ENCODE results near the gene MPRIP. TPM values are rescaled to one million over a fixed set of nuclear protein-coding genes. Genes with fewer than 3 reads are reported as not detected.

The MPRIP gene
- total RNA-seq, 1 donor from 2014 or later: 144 TPM

DNA sequence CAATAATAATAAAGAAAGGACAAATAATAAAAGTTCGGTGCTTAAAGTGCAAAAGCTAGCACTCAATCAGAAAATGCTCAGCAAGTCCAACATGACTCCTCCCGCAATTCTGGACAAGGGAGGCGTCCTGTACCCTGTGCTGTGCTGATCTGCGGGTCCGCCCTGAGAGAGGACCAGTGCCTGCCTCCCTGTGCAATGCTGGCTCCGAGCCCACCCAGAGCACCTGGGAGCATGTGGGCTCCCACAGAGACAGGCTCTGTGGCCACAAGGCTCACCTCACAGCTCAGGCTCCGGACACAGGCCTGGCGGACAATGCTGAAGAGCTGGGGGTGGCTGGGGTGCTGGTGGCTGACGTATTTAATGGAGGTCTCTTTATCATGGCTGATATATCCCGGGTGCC is 183.6 kb downstream of the MPRIP start:
- intact Hi-C loops (cut with micrococcal nuclease): no loop called here
- no peaks in the 10 kb centered on the region for H3K4me1 Mint-ChIP-seq (ENCODE audit: low read depth)
- DNase-seq (ENCODE audit: low spot score): no peak
- H3K36me3 Mint-ChIP-seq (ENCODE audit: low read depth): peaks cover 65% of the 10 kb centered on the region
- no peak overlapping the region for H3K27ac Mint-ChIP-seq
- no peaks in the 10 kb centered on the region for H3K27me3 Mint-ChIP-seq (ENCODE audit: low read depth)
- no peak overlapping the region for H3K4me3 Mint-ChIP-seq (ENCODE audit: low read depth)
- H3K9me3 Mint-ChIP-seq: no peaks in the 10 kb centered on the region

- Mint-ChIP-seq H3K27me3 (ENCODE audit: low read depth) (no peaks in the 10 kb centered on the region), H3K4me3 (ENCODE audit: low read depth) (no peak overlapping the region), H3K36me3 (ENCODE audit: low read depth) (peaks cover 63% of the 10 kb centered on the region), H3K27ac (no peak overlapping the region), H3K9me3 (no peaks in the 10 kb centered on the region), H3K4me1 (ENCODE audit: low read depth) (no peaks in the 10 kb centered on the region)
- DNase-seq (ENCODE audit: low spot score): no peak
- intact Hi-C loops (cut with micrococcal nuclease): no loop called here
Observed at GRCh38 chr17:17226451-17227265, 184.4 kb downstream of the MPRIP start.

DNA sequence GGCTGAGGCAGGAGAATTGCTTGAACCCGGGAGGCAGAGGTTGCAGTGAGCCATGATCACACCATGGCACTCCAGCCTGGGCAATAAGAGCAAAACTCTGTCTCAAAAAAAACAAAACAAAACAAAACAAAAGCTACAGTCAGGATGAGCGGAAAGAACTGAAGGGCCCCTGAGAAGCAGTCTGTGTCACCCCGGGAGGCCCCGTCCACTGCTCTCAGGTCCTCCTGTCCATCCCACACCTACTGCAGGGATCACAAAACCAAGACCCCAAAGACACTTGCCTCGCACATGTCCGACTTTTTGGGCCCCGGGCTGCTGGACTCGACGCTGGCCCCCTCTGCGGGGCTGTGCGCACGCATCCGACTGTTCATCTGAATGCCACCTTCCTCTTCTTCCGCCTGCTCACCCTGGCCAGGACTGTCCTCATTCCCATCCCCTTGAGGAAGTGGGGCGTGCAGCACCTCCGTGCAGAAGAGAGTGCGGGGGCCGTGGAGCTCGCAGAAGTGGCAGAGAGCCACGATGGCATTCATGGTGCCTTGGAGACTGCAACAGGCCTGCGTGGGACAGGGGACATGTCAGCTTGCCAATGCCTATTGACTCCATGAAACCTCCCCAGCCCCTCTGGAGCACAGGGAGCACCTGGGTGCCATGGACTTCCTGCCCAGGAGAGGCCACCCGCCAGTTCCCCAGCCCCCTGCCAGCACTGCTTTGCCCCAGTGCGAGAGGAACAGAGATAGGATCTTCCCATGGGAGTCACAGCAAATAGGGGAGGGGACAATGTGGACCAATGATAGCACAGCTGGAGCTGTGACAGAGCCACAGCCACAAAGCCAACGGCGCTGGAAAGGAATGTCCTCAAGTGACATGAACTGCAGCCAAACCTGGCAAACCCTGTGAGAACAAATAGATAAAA is 185.6 kb downstream of the MPRIP start:
- Mint-ChIP-seq H3K27me3 (ENCODE audit: low read depth) (no peaks in the 10 kb centered on the region), H3K4me1 (ENCODE audit: low read depth) (no peaks in the 10 kb centered on the region), H3K27ac (no peak overlapping the region), H3K9me3 (no peaks in the 10 kb centered on the region), H3K36me3 (ENCODE audit: low read depth) (peaks cover 66% of the 10 kb centered on the region), H3K4me3 (ENCODE audit: low read depth) (no peak overlapping the region)
- intact Hi-C loops (cut with micrococcal nuclease): no loop called here
- DNase-seq (ENCODE audit: low spot score): no peak

GRCh38 chr17:17228521-17229279 is 186.4 kb downstream of the MPRIP start:
- intact Hi-C loops (cut with micrococcal nuclease): no loop called here
- no peak overlapping the region for H3K27ac Mint-ChIP-seq
- H3K36me3 Mint-ChIP-seq (ENCODE audit: low read depth): peaks cover 59% of the 10 kb centered on the region

GRCh38 chr17:17229416-17230384 is 187.4 kb downstream of the MPRIP start:
- Mint-ChIP-seq H3K9me3 (no peaks in the 10 kb centered on the region), H3K36me3 (ENCODE audit: low read depth) (peaks cover 53% of the 10 kb centered on the region), H3K27ac (no peak overlapping the region), H3K4me1 (ENCODE audit: low read depth) (no peaks in the 10 kb centered on the region), H3K27me3 (ENCODE audit: low read depth) (no peaks in the 10 kb centered on the region), H3K4me3 (ENCODE audit: low read depth) (no peak overlapping the region)
- intact Hi-C loops (cut with micrococcal nuclease): no loop called here
- DNase-seq (ENCODE audit: low spot score): no peak

More at GRCh38 chr17:17228521-17229279, 186.4 kb downstream of the MPRIP start:
- no peak for DNase-seq (ENCODE audit: low spot score)
- no peaks in the 10 kb centered on the region for H3K9me3 Mint-ChIP-seq
- H3K27me3 Mint-ChIP-seq (ENCODE audit: low read depth): no peaks in the 10 kb centered on the region
- no peaks in the 10 kb centered on the region for H3K4me1 Mint-ChIP-seq (ENCODE audit: low read depth)
- H3K4me3 Mint-ChIP-seq (ENCODE audit: low read depth): no peak overlapping the region

DNA sequence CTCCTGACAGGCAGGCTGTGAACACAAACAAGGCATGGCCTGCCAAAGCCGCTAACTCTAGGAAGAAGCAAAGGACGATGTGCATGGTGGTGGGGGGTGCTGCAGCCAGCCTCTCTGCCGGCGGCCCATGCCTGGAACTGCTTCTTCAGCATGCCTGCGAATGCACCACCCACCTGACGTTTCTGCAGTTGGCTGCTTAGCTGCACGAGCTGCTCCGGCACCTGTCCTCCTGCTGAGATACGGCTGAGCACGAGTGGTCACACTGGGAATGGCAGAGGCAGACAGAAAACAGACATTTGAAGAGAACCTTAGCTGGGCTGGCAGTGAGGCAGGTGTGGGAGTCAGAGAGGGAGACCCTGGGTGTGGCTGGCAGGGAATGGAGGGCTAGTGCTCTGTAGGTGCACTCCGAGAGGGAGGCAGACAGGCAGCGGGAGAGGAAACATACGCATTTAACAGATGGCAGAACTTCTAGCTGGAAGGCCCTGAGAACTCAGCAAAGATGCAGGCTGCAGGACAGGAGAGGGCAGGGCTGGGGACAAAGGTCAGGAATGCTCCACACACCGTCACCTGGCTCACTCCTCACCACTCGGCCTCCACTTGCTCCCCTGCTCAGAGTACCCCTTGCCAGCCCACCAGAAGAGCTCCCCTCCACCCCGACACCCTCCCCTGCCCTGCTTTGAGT is 189.5 kb downstream of the MPRIP start:
- Mint-ChIP-seq H3K27me3 (ENCODE audit: low read depth) (no peaks in the 10 kb centered on the region), H3K27ac (no peak overlapping the region), H3K4me1 (ENCODE audit: low read depth) (peaks cover 15% of the 10 kb centered on the region), H3K36me3 (ENCODE audit: low read depth) (peaks cover 42% of the 10 kb centered on the region), H3K9me3 (no peaks in the 10 kb centered on the region), H3K4me3 (ENCODE audit: low read depth) (no peak overlapping the region)
- intact Hi-C loops (cut with micrococcal nuclease): no loop called here
- no peak for DNase-seq (ENCODE audit: low spot score)

- Mint-ChIP-seq H3K4me3 (ENCODE audit: low read depth) (no peak overlapping the region), H3K27me3 (ENCODE audit: low read depth) (no peaks in the 10 kb centered on the region), H3K4me1 (ENCODE audit: low read depth) (peaks cover 15% of the 10 kb centered on the region), H3K9me3 (no peaks in the 10 kb centered on the region), H3K36me3 (ENCODE audit: low read depth) (peaks cover 37% of the 10 kb centered on the region), H3K27ac (no peak overlapping the region)
- DNase-seq (ENCODE audit: low spot score): no peak
- intact Hi-C loops (cut with micrococcal nuclease): no loop called here
Observed at GRCh38 chr17:17232303-17232621, 190.0 kb downstream of the MPRIP start.

GRCh38 chr17:17235212-17236174 is 193.2 kb downstream of the MPRIP start:
- Mint-ChIP-seq H3K27me3 (ENCODE audit: low read depth) (no peaks in the 10 kb centered on the region), H3K4me3 (ENCODE audit: low read depth) (peak overlapping the region; percentile 95), H3K27ac (peak overlapping the region; percentile 69), H3K9me3 (no peaks in the 10 kb centered on the region), H3K4me1 (ENCODE audit: low read depth) (peaks cover 29% of the 10 kb centered on the region), H3K36me3 (ENCODE audit: low read depth) (peaks cover 14% of the 10 kb centered on the region)
- intact Hi-C loops (cut with micrococcal nuclease): loop anchor here (2.0 to 5.0 kb wide), 5 partner anchors 29 to 83 kb away; partner anchors contain the start of genes COPS3, NT5M and PLD6
- DNase-seq (ENCODE audit: low spot score): no peak

DNA sequence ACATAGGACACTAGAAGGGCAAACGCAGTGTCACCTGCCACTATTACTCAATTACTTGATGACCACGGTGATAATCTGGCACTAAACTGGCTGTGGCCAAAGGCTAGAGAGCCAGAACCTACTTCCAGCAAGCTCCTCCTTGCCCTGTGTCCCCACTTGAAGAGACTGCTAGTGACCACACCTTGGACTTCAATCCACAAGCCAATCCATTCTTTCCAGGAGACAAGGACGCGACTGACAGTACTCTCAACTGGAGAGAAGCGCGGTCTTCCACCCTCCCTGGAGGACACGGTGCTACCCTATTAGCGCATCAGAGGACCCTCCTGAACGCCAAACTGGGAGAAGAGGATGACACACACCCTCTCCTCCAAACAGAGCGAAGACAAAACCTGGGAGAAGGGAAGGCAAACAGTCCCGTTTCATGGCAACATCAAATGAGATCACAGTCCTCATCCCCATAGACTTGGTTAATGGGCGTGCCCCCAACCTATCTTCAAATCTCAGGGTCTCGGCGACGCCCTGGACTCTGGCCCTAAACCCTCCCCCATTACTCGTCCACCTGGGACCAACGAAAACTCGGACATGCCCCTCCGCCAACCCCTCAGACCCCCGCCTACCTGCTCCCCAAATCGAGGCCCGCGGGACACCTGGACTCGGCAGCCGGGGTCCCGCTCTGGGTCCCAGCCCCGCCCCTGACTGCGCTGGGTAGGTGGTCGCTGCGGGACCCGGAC is 194.2 kb downstream of the MPRIP start:
- DNase-seq (ENCODE audit: low spot score): no peak
- Mint-ChIP-seq H3K36me3 (ENCODE audit: low read depth) (peaks cover 10% of the 10 kb centered on the region), H3K9me3 (no peaks in the 10 kb centered on the region), H3K4me1 (ENCODE audit: low read depth) (peaks cover 29% of the 10 kb centered on the region), H3K27me3 (ENCODE audit: low read depth) (no peaks in the 10 kb centered on the region), H3K4me3 (ENCODE audit: low read depth) (peak overlapping the region; percentile 95), H3K27ac (peak overlapping the region; percentile 95)
- intact Hi-C loops (cut with micrococcal nuclease): loop anchor here (2.0 to 5.0 kb wide), 5 partner anchors 30 to 84 kb away; partner anchors contain the start of genes COPS3, NT5M and PLD6
